Activated B cell treated with CpG ODN at 0.5 μM for 24 hours (primary cell): ENCODE results near the gene GORASP1. TPM values are rescaled to one million over a fixed set of nuclear protein-coding genes. Genes with fewer than 3 reads are reported as not detected.

ENCODE experiments used
- ATAC-seq: fragments of 200-7000 bp; cut with Tn5 transposase; one replicate; pipeline ENCODE4 v1.10.0; 2021; ENCODE audit warnings: low read depth, mild to moderate bottlenecking, moderate library complexity
- CTCF ChIA-PET: fragments of 350-600 bp; sonication (Branson Sonifier 250); formaldehyde crosslinking; loops from one replicate; lab custom pipeline; 2021; ENCODE audit warnings: antibody characterized with exemption; lab: Charles Lee
- POLR2A ChIA-PET: fragments of 350-600 bp; sonication (Branson Sonifier 250); formaldehyde crosslinking; loops from one replicate; lab custom pipeline; 2021; ENCODE audit warnings: antibody characterized with exemption; lab: Charles Lee
- DNase-seq: peaks from one replicate; pipeline ENCODE4 v3.0.0; 2022
- H3K27ac Mint-ChIP-seq: one replicate; pipeline ENCODE4 v1.8.0; 2020; ENCODE audit warnings: mixed read lengths
- H3K27me3 Mint-ChIP-seq: one replicate; pipeline ENCODE4 v1.8.0; 2021; ENCODE audit warnings: mixed read lengths
- H3K36me3 Mint-ChIP-seq: one replicate; pipeline ENCODE4 v1.8.0; 2021; ENCODE audit warnings: low read depth, mixed read lengths
- H3K4me1 Mint-ChIP-seq: one replicate; pipeline ENCODE4 v1.8.0; 2021; ENCODE audit warnings: mixed read lengths
- H3K4me3 Mint-ChIP-seq: one replicate; pipeline ENCODE4 v1.8.0; 2020; ENCODE audit warnings: mild to moderate bottlenecking, mixed read lengths
- H3K9me3 Mint-ChIP-seq: one replicate; pipeline ENCODE4 v1.8.0; 2020; ENCODE audit warnings: mixed read lengths
- CTCF ChIP-seq: fragments of 200-600 bp; IDR thresholded peaks from one replicate; pipeline ENCODE4 v1.8.0; 2022; ENCODE audit warnings: antibody characterized with exemption, mild to moderate bottlenecking
- intact Hi-C: fragments of 100-400 bp; cut with micrococcal nuclease; formaldehyde crosslinking; loops from one replicate; pipeline ENCODE4 v1.15.1; 2024
- total RNA-seq: library from RNA; stranded (reverse); gene quantifications from 2 replicates; pipeline ENCODE4 v1.2.3, GENCODE V29; 2022

GORASP1 gene
- total RNA-seq, 1 donor from 2014 or later: 47.8 TPM

GRCh38 chr3:39150803-39151631 lies 43.6 kb upstream of the GORASP1 start:
- peak overlapping the region; percentile 99 for H3K27ac Mint-ChIP-seq
- DNase-seq: peak; percentile 30
- ChIA-PET CTCF (interaction anchor here (0.6 to 1.0 kb wide), 3 partner anchors 24 to 227 kb away, joined by 3 to 5 read pairs (median 4); no protein-coding TSS in a partner anchor), POLR2A (interaction anchor here (3.0 to 6.0 kb wide), 2 partner anchors 24 to 104 kb away, joined by 7 to 42 read pairs; no protein-coding TSS in a partner anchor)
- H3K27me3 Mint-ChIP-seq: no peaks in the 10 kb centered on the region
- intact Hi-C loops: loop anchor here (2.0 kb wide), 1 partner anchor 1012 kb away; the partner anchor contains the start of gene MYD88
- no peak for ATAC-seq
- TF ChIP-seq CTCF: no peak
- peak overlapping the region; percentile 98 for H3K4me3 Mint-ChIP-seq
- peaks cover 74% of the 10 kb centered on the region for H3K4me1 Mint-ChIP-seq
- H3K9me3 Mint-ChIP-seq: no peaks in the 10 kb centered on the region
- peaks cover 24% of the 10 kb centered on the region for H3K36me3 Mint-ChIP-seq

- Mint-ChIP-seq H3K4me3 (peak overlapping the region; percentile 98), H3K27ac (peak overlapping the region; percentile 99), H3K9me3 (no peaks in the 10 kb centered on the region), H3K36me3 (peaks cover 31% of the 10 kb centered on the region), H3K27me3 (no peaks in the 10 kb centered on the region), H3K4me1 (peaks cover 78% of the 10 kb centered on the region)
- intact Hi-C loops: loop anchor here (2.0 kb wide), 1 partner anchor 1011 kb away; the partner anchor contains the start of gene MYD88
- POLR2A ChIA-PET: interaction anchor here (3.0 to 6.0 kb wide), 2 partner anchors 23 to 105 kb away, joined by 7 to 42 read pairs; no protein-coding TSS in a partner anchor
- no peak for DNase-seq
- CTCF ChIA-PET: interaction anchor here (0.6 to 1.2 kb wide), 3 partner anchors 40 to 228 kb away, joined by 3 to 5 read pairs (median 4); no protein-coding TSS in a partner anchor
- ATAC-seq: no peak
- TF ChIP-seq CTCF: no peak
These were observed 42.8 kb upstream of the GORASP1 start for GRCh38 chr3:39150148-39150802.

GRCh38 chr3:39149498-39150147 lies 42.2 kb upstream of the GORASP1 start:
- Mint-ChIP-seq H3K4me3 (peak overlapping the region; percentile 98), H3K27me3 (no peaks in the 10 kb centered on the region), H3K9me3 (no peaks in the 10 kb centered on the region), H3K27ac (peak overlapping the region; percentile 99), H3K36me3 (peaks cover 38% of the 10 kb centered on the region), H3K4me1 (peaks cover 78% of the 10 kb centered on the region)
- no peak for TF ChIP-seq CTCF
- intact Hi-C loops: loop anchor here (2.0 kb wide), 1 partner anchor 1011 kb away; the partner anchor contains the start of gene MYD88
- ChIA-PET CTCF (interaction anchor here (1.0 to 1.2 kb wide), 3 partner anchors 41 to 46 kb away, joined by 3 to 4 read pairs (median 3); partner anchors contain the start of genes GORASP1 and TTC21A), POLR2A (interaction anchor here (0.8 to 6.0 kb wide), 8 partner anchors 22 to 235 kb away, joined by 3 to 42 read pairs (median 6); no protein-coding TSS in a partner anchor)
- ATAC-seq (no peak), DNase-seq (no peak)

GRCh38 chr3:39149059-39149455 lies 41.6 kb upstream of the GORASP1 start:
- ChIA-PET CTCF (interaction anchor here (1.2 to 2.5 kb wide), 2 partner anchors 41 to 42 kb away, joined by 3 to 6 read pairs; partner anchors contain the start of genes GORASP1 and TTC21A), POLR2A (interaction anchor here (0.8 to 6.0 kb wide), 9 partner anchors 12 to 235 kb away, joined by 3 to 42 read pairs (median 5); no protein-coding TSS in a partner anchor)
- intact Hi-C loops: no loop called here
- Mint-ChIP-seq H3K36me3 (peaks cover 43% of the 10 kb centered on the region), H3K27me3 (no peaks in the 10 kb centered on the region), H3K9me3 (no peaks in the 10 kb centered on the region), H3K27ac (peak overlapping the region; percentile 99), H3K4me3 (peak overlapping the region; percentile 98), H3K4me1 (peaks cover 78% of the 10 kb centered on the region)
- TF ChIP-seq CTCF: no peak
- no peak for DNase-seq
- ATAC-seq: peak; percentile 10
